Measurements from ENCODE around the gene MTG2.

The MTG2 gene, protein sequence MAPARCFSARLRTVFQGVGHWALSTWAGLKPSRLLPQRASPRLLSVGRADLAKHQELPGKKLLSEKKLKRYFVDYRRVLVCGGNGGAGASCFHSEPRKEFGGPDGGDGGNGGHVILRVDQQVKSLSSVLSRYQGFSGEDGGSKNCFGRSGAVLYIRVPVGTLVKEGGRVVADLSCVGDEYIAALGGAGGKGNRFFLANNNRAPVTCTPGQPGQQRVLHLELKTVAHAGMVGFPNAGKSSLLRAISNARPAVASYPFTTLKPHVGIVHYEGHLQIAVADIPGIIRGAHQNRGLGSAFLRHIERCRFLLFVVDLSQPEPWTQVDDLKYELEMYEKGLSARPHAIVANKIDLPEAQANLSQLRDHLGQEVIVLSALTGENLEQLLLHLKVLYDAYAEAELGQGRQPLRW

DNA sequence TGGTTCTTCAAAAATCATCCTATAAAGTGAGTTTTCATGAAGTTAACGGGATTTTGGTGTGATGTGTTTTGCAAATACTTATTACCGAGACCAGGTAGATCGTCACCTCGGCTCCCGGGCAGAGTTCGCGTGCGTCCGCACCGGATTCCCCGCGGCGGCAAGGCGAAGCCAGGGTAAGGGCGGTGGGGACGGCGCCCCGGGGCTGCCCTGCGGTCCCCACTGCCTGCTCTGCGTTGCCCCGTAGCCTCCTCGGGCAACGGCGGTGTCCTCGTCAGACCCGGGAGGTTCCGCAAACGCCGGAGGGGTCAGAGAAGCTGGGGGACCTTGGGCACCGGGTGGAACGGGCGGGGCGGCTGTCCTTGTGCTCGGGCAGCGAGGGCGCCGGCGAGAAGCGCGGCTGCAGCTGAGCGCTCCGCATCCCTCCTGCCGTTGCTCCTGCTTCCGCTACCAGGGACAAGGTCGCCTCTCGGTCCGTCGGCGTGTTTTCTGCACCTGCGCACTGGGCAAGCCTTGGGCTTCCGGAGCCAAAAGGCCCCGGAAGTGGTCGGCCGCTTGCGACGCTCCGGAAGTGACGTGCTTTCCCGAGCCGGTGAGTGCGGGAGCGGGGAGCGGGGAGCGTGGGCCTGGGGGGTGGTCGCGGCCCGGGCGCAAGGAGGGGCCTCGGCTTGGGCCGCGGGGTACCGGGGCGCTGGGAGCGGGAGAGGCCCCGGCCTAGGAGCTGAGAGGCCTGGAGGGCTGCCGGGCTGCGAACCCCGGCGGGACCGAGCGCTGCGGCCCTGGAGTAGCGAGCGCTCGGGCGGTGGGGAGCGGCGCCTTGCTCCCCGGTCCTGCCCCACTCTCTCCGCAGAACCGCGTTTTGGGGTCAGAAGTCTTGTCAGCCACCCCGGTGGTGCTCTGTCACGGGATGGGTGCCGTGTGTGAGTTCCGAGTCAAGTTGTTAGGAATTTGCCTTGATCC is at the start of gene MTG2:
Gene MTG2, plus strand, starts transcription at position 560 of the 957 bp plus-strand sequence. CDS start 10,393 bp downstream, outside the sequence.
- TF ChIP-seq, protein P1, sequence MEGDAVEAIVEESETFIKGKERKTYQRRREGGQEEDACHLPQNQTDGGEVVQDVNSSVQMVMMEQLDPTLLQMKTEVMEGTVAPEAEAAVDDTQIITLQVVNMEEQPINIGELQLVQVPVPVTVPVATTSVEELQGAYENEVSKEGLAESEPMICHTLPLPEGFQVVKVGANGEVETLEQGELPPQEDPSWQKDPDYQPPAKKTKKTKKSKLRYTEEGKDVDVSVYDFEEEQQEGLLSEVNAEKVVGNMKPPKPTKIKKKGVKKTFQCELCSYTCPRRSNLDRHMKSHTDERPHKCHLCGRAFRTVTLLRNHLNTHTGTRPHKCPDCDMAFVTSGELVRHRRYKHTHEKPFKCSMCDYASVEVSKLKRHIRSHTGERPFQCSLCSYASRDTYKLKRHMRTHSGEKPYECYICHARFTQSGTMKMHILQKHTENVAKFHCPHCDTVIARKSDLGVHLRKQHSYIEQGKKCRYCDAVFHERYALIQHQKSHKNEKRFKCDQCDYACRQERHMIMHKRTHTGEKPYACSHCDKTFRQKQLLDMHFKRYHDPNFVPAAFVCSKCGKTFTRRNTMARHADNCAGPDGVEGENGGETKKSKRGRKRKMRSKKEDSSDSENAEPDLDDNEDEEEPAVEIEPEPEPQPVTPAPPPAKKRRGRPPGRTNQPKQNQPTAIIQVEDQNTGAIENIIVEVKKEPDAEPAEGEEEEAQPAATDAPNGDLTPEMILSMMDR (IDR thresholded peaks at IDR 0.05; ENCODE audit: low read depth, low read length), result no peak
- no peaks in the 10 kb centered on the region for H3K27me3 ChIP-seq (ENCODE audit: insufficient read depth, low read depth, severe bottlenecking)
- H3K36me3 ChIP-seq, result peaks cover 30% of the 10 kb centered on the region
- DNase-seq, result peak; percentile 96
- H3K27ac ChIP-seq, result peak within 1 kb of the TSS; percentile 91
- no peaks in the 10 kb centered on the region for H3K9me3 ChIP-seq (ENCODE audit: severe bottlenecking)
- H3K4me3 ChIP-seq (ENCODE audit: low read depth, low read length), result peak within 1 kb of the TSS; percentile 86

DNA sequence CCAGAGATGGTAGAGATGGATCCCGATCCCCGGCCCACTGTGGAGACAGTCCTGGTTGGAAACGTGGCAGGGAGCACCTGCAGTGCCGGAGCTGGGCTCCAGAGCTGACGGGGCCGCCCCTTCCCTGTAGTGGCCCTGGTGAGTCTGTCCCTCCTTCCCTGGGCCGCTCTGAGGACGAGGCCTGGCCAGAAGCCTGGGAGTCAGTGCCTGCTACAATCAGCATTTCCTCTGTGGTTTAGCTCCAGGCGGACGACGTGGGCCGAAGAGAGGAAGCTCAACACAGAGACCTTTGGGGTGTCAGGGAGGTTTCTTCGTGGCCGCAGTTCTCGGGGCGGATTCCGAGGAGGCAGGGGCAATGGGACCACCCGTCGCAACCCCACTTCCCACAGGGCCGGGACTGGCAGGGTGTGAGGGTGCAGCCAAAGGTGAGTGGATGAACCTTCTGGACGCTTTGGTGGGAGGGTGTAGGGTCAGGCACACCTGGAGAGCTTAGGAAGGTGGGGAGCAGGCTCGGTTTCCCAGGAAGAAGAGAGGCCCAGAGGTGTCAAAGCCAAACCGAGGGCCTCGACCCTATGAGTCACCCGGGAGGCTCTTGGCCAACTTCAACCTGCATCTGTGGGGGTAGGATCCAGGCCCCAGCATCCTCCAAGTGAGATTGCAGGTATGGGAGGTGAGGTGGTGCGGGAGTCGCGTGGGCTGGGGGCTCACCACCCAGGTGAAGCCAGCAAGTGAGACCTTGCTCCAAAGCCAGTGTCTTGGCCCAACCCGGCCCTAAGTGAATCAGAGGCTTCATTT is 49.6 kb upstream of the MTG2 start:
- TF ChIP-seq, protein P1 (IDR thresholded peaks at IDR 0.05; ENCODE audit: low read depth, low read length), result no peak
- H3K27ac ChIP-seq, result no peak overlapping the region
- H3K4me3 ChIP-seq (ENCODE audit: low read depth, low read length), result no peak overlapping the region
- H3K36me3 ChIP-seq, result peaks cover 98% of the 10 kb centered on the region
- H3K9me3 ChIP-seq (ENCODE audit: severe bottlenecking), result no peaks in the 10 kb centered on the region
- no peak for DNase-seq
- no peaks in the 10 kb centered on the region for H3K27me3 ChIP-seq (ENCODE audit: insufficient read depth, low read depth, severe bottlenecking)

DNA sequence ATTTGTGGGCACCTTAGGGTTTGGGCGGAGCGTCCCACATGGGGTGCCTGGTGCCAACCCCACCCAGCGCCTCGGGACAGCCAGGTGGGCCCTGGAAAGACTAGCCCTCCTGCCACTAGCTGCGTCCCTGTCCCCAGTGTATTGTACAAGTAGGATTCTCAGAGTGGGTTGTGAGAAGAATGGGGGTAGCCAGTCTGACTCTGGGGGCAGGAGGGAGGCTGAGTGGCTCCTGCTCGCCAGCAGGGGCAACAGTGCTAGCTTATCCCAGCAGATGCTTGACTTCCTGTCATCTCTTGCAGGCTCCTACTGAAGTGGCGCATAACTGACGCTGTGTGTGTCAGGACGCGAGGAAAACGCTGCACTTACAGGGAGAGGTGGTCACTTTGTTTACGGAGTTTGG is 49.0 kb upstream of the MTG2 start:
- H3K4me3 ChIP-seq (ENCODE audit: low read depth, low read length), result no peak overlapping the region

DNA sequence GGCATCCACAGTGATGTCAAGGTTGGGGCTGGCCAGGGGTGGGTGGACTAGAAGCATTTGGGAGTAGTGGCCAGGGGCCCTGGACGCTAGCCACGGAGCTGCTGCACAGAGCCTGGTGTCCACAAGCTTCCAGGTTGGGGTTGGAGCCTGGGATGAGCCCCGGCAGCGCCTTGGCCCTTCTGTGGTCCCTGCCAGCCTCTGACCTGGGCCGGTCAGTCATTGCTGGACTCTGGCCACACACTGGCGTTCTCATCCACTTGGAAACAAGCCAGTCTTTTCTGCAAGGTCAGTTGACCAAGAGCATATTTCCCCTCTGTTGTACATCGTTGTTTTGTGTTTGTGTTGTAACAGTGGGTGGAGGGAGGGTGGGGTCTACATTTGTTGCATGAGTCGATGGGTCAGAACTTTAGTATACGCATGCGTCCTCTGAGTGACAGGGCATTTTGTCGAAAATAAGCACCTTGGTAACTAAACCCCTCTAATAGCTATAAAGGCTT is 48.0 kb upstream of the MTG2 start:
- peaks cover 98% of the 10 kb centered on the region for H3K36me3 ChIP-seq
- no peak for DNase-seq
- no peaks in the 10 kb centered on the region for H3K27me3 ChIP-seq (ENCODE audit: insufficient read depth, low read depth, severe bottlenecking)
- no peak overlapping the region for H3K27ac ChIP-seq
- no peaks in the 10 kb centered on the region for H3K9me3 ChIP-seq (ENCODE audit: severe bottlenecking)
- H3K4me3 ChIP-seq (ENCODE audit: low read depth, low read length), result no peak overlapping the region
- TF ChIP-seq, protein P1 (IDR thresholded peaks at IDR 0.05; ENCODE audit: low read depth, low read length), result no peak

More for the DNA sequence above, 49.0 kb upstream of the MTG2 start:
- TF ChIP-seq, protein P1 (IDR thresholded peaks at IDR 0.05; ENCODE audit: low read depth, low read length), result peak; percentile 39
- no peaks in the 10 kb centered on the region for H3K27me3 ChIP-seq (ENCODE audit: insufficient read depth, low read depth, severe bottlenecking)
- H3K27ac ChIP-seq, result no peak overlapping the region
- H3K9me3 ChIP-seq (ENCODE audit: severe bottlenecking), result no peaks in the 10 kb centered on the region
- H3K36me3 ChIP-seq, result peaks cover 98% of the 10 kb centered on the region
- no peak for DNase-seq

DNA sequence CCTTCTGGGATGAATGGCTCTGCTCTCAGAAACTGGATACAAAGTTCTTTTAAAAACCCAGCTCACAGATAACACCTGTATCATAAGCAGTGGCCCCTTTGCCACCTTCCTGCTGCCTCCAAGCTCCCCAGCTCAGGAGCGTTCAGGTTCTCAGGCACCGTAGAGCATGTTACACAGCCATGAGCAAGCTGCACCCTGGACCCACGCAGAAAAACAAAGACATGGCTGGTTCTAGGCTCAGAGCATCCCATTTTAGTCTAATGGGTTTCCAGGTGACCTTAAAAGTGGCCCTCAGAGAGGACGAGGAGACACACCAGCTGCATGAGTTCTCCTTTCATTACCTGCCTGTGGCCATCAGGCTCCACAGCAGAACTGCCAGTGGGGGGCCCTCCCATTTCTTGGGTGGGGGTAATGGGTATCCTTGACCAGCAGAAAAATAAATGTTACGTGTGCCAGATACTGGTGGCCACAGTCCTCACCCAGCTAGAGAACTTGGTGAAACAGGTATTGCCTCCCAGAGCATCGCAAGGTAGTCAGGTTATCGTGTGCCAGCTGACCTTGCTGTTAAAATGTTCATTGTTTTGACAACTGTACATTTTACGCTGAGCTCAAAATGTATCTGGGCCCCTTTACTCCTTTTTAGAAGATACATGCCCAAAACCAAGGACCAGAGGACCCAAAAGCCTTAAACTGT is 47.1 kb upstream of the MTG2 start:
- Histone ChIP-seq H3K27me3 (ENCODE audit: insufficient read depth, low read depth, severe bottlenecking) (no peaks in the 10 kb centered on the region), H3K27ac (no peak overlapping the region), H3K9me3 (ENCODE audit: severe bottlenecking) (no peaks in the 10 kb centered on the region), H3K36me3 (peaks cover 98% of the 10 kb centered on the region), H3K4me3 (ENCODE audit: low read depth, low read length) (no peak overlapping the region)
- DNase-seq, result no peak
- TF ChIP-seq, protein P1 (IDR thresholded peaks at IDR 0.05; ENCODE audit: low read depth, low read length), result no peak

Measured in WERI-Rb-1 (cell line).